ENCODE data around the gene PEPD. TPM values are rescaled to one million over a fixed set of nuclear protein-coding genes. Genes with fewer than 3 reads are reported as not detected.

The PEPD gene
- total RNA-seq, 1 experiment from 2014 or later = 50.9 TPM

DNA sequence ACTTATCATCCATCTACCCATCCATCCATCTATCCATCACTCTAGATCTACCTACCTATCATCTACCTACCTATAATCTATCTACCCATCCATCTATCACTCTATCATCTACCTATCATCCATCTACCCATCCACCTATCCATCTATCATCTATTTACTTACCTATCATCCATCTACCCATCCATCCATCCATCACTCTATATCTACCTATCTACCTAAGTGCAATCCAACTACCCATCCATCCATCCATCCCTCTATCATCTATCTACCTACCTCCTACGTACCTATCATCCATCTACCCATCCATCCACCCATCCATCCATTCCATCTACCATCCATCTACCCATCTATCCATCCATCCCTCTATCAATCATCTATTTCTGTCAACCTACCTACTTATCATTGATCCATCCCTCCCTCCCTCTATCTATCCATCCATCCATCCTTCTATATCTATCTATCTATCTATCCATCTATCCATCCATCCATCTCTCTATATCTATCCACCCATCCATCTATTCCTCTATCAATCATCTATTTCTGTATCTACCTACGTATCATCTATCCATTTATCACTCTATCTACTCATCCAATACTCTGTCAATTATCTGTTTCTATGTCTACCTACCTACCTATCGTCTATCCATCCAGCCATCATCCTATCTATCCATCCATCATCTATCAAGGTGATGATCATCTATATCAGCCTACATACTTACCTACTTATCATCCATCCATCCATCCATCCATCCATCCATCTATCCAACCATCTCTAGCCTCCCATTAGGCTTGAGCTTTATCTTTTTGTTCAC lies 99.0 kb downstream of the PEPD start:
- DNase-seq (ENCODE audit: low read depth) = no peak

DNA sequence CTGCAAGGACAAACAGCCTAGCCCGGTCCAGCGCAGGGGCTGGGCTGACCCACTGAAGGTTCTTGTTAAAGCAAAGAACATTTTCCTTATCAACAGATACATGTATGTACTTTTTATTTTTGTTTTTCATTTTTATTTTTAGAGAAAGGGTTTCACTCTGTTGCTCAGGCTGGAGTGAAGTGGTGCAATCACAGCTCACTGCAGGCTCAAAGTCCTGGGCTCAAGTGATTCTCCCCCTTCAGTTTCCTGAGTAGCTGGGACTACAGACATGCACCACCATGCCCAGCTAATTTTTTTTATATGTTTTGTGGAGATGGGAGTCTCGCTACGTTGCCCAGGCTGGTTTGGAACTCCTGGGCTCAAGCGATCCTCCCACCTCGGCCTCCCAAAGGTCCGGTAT lies 100.2 kb downstream of the PEPD start:
- no peak for DNase-seq (ENCODE audit: low read depth)

DNA sequence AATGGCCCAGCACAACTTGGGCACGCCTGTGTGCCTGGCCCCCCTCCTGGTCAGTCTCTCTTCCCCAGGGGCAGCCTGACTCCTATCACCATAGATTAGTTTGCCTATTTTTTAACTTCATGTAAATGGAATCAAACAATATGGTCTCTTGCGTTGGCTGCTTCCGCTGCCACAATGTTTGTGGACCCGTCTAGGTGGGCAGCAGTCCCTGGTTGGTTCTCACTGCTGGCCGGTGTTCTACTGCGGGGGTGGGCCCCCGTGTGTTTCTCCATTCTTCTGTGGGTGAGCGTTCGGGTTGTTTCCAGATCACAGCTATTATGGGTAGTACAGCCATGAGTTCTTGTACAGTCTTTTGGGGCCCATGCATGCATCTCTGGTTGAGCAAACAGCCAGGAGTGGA lies 100.8 kb downstream of the PEPD start:
- no peak for DNase-seq (ENCODE audit: low read depth)

DNA sequence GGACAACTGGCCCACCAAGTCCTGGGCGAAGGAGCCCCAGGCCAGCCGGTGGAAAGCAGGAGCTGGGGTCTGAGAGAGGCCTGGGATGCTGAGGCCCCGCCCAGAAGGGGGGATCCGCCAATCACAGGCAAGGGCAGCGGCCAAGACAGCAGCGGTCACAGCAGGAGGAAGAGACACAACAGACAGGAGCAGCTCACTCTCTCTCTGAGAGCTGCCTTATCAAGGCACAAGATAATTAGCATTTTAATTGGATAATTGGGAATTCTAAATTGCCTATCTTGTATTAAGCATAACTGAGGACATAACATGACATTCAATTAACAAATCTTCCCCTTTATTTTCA lies 101.8 kb downstream of the PEPD start:
- DNase-seq (ENCODE audit: low read depth) = no peak

DNA sequence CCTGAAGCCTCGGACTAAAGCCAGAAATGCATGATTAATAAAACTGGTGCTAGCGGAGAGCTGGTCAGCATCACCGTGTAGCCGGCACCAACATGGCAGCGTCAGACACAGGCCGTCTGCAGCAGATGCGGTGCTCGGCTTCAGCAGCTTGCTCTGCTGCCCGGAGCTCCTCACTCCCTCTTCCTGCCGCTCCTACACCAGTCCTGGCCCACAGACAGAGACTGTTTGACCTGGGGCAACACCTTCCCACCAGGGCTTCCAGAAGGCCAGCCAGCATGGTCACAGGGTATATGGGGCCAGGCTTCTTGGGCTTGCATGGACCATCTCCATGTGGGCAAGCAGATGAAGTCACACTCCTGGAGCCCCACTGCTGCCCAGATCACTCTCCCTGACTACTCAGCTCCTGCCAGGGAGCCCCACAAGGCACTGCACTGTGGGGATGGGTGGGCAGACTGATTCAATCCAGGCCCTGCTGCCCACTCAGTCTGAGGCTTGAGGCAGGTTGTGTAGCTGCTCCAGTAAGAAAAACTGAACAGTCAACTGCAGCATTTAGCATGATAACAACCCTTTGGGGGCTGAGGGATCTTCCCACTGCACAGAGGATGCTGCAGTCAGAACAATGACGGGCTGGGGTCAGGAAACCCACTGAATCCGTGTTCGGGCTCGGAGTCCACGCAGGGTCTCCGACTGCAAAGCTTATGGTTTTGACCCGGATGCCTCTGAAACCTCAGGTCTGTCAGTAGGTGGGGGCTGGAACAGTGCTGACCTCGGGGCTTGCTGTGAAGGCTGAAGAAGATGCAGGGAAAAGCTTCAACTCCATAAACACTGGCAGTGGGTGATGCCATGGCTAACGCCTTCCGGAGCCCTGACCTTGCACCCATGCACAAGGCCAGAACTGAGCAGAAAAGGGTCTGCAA lies 102.5 kb downstream of the PEPD start:
- DNase-seq (ENCODE audit: low read depth) = no peak

DNA sequence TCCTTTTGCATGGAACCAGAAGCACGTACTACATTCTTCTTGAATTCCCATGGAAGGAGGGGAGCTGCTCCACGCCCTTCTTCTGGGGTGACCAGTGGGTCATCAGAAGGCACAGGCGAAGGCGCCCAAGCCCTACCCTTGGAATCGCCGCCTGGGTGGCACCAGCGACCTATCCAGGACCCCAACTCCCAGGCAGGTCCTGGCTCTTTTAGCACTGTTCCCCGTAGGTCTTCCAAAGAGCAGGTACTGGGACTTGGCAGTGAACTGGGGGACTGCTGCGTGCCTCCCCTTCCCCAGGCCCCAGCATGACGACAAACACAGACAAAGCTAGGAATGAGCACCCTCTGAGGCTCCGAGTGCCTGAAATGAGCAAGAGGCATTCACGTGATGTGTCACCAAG lies 103.1 kb downstream of the PEPD start:
- no peak for DNase-seq (ENCODE audit: low read depth)

DNA sequence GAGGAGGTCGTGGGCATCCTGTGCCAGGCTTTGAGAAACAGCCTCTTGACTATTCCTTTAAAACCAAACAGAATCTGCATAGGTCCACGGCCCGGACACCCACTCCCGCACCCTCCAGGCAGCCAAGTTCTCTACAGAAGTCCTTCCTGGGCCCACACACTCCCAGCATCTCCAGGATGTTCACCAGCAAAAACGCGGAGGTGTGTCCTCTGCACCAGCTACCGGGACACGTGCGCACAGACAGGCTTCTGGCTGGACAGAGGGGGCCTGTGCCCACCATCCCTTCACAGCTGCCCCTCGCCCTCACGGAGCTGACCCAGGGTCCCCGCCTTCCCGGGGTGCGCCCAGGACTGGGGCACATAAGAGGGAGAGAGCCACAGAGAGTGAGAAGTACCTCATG lies 103.8 kb downstream of the PEPD start:
- no peak for DNase-seq (ENCODE audit: low read depth)

DNA sequence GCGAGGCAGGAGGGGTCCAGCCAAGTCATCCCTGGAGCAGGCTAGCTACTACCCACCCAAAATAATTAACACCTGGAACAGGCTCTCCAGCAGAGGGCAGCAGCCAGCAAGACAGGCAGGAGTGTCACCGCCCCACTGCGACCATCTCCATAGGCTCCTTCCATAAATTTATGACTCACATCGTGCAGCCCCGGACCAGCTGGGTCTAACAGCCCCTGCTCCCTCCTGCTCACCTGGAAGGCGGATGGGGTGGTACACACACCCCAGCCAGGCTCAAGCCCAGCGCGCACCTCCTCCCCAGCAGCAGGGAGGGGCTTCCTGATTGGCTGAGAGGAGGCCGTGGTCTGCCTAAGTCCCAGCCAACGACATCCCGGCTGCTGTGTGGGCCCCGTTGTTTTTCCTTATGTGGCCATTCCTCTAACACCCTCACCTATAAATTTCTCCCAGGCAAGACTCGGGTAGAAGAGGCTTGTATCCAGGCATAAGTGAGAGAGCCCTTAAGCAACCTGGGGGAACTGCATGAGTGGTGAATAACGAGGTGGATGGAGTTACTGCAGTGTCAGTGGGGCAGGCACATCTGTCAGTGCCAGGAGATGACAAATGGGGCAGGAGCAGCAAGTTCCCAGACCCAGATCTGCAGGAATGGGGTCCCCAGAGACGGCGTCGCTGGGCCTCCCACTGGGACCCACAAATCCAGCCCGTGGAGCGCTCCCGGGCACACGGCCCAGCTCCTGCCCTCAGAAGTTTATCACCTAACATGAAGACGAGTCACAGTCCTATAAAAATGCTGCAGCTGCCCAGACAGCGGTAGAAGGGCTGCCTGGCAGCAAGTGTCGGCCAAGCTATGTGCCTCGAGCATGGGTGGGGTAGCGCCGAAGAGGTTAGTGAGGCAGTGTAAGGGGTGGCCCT lies 105.0 kb downstream of the PEPD start:
- peak; percentile 54 for DNase-seq (ENCODE audit: low read depth)

DNA sequence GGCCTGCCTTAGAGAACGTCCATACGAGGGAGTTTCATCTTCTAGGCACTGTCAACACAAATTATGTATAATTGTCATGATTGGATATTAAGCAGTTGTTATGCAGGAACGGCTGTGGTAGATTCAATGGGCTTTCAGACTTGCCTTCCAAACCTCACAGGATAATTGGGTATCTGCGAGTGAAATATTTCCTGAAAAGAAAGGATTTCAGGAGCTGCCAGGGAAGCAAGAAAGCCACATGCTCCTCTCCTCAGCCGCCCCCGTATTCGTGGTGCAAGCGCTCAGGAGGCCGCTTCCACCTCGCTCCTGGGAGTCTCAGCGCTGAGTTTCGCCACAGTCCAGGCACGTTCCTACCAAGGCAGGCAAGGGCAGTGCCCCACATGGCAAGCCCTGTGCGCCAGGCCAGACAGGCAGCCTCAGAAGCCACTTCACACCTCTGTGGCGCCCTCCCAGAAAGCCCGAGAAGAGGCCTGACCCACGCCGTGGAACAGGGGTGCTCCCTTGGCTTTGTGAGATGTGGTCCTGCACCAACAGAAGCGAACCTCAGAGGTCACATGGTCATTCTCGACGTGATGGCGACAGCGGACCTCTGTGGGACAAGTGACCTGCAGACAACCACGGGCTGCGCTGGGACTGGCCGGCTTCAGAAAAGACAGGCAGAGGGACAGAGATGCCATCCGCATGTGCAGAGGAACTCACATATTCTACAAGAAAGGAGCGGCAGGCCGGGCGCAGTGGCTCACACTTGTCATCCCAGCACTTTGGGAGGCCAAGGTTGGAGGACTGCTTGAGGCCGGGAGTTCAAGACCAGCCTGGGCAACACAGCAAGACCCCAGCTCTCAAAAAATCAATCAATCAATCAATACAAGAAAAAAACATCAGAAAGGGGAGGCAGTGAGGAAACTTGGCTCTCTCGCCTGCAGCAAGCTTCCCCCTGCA lies 106.7 kb downstream of the PEPD start:
- DNase-seq (ENCODE audit: low read depth) = no peak

DNA sequence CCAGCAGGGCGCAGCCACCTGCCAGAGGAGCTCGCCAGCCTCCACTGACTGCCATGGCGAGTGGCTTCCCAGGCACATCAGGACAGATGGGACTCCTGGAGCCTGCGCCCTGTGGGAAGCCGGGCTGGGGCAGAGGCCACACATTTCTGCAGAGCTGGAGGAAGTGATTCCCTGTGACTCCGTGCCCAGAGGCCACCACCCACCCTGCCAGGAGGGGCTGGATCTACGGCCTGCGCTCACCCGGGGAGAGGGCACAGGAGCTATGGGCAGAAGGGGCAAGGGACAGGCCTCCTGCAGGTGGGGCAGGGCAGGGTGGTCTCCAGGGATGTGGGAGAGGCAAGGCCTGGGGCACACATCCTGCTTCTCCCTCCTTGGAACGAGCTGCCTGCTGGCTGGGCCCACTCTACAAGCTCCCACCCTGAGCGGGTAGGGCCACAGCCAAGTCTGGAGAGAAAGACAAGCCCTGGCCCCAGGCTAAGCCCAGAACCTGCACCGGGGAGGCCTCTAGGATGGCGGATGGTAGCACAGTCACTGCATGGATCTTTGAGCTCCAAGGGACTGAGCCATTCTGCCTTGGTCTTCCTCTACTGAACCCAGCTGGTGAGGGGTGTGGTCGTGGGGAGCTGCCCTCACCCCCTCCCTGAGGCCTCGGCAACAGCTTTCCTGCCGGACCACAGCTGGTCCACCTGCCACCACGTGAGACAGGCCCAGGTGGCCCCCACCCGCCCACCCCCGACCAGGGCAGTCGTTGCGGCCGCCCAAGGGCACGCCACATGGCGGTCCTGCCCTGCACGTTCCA lies 107.5 kb downstream of the PEPD start:
- DNase-seq (ENCODE audit: low read depth) = no peak

DNA sequence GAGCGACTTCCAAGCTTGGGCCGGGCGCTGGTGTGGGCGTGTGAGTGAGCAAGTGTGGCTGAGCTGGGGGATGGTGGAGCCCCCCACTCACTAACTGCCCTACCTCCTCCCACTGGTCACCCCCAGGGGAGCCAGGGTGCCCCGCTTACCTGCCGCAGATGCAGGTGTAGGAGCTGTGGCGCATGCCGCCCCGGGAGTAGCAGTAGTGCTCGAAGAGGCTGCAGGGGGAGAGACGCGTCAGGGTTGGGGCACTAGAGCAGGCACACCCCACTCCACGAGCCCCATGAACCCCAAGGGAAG lies 108.2 kb downstream of the PEPD start:
- DNase-seq (ENCODE audit: low read depth) = no peak

DNA sequence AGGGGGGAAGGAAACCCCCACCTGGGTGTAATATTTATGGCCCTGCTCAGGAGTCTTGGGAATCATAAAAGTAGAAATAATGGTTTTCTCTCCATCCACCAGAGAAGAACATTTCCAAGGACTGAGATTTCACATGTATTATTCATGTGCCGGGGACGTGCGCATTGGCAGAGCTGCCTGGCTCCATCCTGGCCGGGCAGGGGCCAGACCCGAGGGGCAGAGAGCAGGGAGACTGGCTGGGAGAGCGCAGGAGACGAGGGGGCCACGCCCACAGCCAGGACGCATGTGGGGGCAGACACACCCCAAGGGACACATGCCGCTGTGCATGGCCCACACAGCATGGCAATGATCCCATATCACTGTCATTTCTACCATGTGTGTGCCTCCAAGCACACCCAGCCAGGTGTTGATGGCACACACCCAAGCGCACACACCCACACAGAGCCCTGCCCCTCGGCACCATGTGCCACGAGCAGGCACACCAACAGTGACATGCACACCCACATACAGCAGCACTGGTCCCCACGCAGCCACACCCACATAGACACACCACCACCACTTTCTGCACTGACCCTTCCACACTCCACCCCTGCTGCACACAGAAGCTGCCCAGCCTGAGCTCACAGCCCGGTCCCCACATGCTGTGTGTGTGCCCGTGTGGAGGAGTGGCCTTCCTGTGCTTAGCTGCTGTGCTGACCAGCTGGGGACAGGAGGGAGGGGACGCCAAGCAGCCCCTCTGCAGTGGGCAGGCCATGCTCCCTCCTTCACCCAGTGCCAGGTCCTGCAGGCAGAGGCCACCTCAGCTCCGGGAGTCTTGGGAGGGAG lies 108.8 kb downstream of the PEPD start:
- no peak for DNase-seq (ENCODE audit: low read depth)

DNA sequence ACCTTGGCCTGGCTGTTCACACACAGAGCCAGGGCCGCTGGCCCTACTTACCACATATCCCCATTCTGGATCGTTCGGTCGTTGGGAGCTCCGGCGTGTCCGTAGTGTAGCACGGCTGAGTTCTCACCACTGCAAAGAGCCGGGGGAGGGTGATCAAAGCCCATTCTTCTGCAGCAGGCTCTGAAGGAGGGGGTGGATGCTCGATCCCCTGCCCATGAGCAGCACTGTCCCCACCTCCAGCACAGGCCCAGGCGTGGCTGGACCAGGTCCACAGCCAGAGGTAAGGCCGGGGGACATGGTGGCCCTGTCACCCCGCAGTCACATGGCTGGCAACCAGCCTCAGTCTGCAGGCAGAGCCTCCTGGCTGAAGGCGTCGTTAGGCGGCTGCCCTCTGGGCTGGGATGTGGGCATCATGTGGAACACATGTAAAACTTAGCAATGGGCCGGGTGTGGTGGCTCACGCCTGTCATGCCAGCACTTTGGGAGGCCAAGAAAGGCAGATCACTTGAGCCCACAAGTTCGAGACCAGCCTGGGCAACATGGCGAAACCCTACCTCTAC lies 109.9 kb downstream of the PEPD start:
- DNase-seq (ENCODE audit: low read depth) = no peak

DNA sequence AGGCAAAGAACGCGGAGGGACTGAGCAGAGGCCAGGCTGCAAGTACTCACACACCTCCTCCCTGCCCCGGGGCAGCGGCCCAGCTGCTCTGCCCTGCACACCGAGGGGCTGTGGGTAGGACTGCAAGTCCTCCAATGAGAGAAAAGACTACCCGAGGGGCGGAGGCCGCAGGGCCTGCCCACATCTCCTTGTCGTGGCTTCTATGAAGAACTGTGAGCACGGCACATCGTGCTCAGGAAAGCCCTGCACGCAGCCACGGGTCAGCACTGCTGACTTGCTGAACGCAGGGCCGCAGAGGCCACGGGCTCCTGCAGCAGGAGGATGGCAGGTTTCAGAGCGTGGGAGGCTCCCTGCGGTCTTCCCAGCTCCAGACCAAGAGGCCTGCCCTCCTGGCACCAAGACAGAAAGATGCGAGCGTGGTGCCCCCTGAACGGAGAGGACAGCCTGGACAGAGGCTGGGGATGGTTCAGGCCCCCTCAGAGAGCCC lies 110.6 kb downstream of the PEPD start:
- DNase-seq (ENCODE audit: low read depth) = no peak

DNA sequence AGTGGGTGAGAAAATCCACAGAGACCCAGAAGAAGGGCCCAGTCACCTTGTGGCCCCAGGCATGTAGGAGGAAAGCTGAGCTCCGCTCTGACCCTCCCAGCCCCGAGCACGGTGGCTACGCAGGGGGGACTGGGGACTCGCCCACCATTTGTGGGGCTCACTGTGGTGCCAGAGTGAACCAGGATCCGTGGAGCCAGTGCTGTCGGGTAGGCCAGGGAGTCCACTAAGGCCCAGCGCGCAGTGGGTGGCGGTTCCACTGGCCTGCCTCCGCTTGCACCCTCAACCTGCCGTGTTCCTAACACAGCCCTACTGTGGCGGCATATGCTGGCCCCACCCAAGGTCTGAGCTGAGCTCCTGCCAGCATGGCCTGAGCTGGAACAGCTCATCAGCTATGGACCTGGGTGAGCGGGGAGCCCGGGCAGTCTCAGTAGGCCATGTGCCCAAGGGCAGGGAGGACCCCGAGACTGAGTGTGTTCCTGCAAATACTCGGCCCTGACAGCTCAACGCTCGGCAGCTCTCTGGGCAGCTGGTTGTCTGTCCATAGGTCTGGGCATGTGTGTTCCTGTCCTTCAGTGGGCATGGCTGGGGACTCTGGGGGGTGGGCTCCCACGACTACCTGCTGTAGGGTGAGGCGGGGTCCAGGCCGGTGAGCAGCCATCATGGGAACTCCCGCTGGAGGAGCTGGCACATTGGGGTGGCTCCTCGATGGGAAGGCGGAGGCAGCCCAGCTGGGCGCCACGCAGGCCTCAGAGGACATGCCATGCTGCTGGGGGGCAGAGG lies 111.5 kb downstream of the PEPD start:
- DNase-seq (ENCODE audit: low read depth) = no peak

DNA sequence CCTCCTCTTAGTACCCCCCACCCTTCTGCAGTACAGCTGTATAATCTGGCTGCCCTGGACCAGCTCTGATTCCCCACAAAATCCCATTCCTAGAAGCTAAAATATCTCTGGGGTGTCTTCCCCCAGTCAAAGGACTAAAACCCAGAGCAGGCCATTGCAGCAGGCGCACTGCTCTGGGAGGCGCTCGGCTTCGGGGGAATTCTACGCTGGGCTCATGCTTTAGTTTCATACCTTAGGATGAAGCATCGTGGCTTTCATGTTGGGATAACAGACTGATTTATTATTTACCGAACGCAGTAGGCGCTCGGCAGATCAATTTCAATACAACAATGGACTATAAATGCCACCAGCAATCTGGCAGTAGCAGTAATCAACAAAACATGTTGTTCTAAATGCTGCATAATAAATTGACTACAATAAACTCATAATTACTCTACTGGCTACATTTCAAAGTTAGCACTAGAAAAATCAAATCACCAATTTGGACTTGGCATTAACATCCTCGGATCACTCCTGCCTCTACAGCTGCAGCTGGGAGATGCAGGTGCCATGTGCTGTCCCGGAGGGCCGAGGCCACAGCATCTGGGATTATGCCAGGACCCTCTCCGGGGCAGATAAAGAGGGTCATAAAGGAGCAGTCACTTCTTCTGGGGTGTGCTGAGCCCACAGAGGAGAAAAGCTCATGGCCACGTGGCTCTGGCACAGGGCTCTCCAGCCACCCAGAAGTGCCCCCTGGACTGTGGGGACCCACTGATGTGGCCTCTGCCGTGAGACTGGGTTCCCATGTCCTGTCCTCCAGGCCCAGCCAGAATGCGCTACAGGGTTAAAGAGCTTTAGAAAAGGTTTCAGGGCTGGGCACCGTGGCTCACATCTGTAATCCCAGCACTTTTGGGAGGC lies 112.8 kb downstream of the PEPD start:
- DNase-seq (ENCODE audit: low read depth) = no peak

DNA sequence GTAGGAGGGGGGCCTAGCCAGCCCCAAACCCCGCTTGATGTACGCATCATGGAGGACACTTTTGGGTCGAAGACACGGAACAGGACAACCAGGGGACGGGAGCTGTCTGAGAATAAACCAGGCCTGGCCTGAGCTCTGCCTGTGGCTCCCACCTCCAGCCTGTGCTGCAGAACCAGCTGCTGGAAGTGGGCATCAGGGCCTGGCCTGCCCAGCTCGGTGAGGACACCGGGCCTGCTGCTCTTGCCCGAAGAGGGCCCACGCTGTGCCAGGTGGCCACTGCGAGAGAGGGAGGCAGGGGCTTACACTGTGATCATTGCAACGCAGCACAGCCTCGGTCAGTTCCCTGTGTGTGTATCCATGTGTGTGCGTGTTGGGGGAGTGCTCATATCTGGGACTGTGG lies 113.5 kb downstream of the PEPD start:
- DNase-seq (ENCODE audit: low read depth) = no peak
